WTC11 (cell line): Measurements from ENCODE around the gene RRP1.

Experiments used
- ATF2 ChIP-seq: sonication (generic); formaldehyde crosslinking; IDR thresholded peaks from 2 replicates; pipeline ENCODE4 v1.8.1; 2022; ENCODE audit warnings: low read depth, missing genetic modification reagents, borderline replicate concordance
- CBFB ChIP-seq: sonication (generic); formaldehyde crosslinking; IDR thresholded peaks from 2 replicates; pipeline ENCODE4 v1.8.1; 2022; ENCODE audit warnings: mild to moderate bottlenecking, low read depth, missing genetic modification reagents
- CTCF ChIP-seq: fragments of 200-600 bp; IDR thresholded peaks from 2 replicates; pipeline ENCODE4 v1.8.0; 2022; ENCODE audit warnings: antibody characterized with exemption
- ELF4 ChIP-seq: sonication (generic); formaldehyde crosslinking; IDR thresholded peaks from 2 replicates; pipeline ENCODE4 v1.8.1; 2022; ENCODE audit warnings: low read depth, mild to moderate bottlenecking, moderate library complexity, missing genetic modification reagents
- FOXP4 ChIP-seq: sonication (generic); formaldehyde crosslinking; IDR thresholded peaks from 2 replicates; pipeline ENCODE4 v1.8.0; 2022; ENCODE audit warnings: mild to moderate bottlenecking, missing genetic modification reagents
- JUN ChIP-seq: sonication (generic); formaldehyde crosslinking; IDR thresholded peaks from 2 replicates; pipeline ENCODE4 v1.8.0; 2023; ENCODE audit warnings: mild to moderate bottlenecking, missing genetic modification reagents
- MLX ChIP-seq: sonication (generic); formaldehyde crosslinking; IDR thresholded peaks from 2 replicates; pipeline ENCODE4 v1.8.1; 2023; ENCODE audit warnings: mild to moderate bottlenecking, missing genetic modification reagents, moderate library complexity
- NR2C2 ChIP-seq: sonication (generic); formaldehyde crosslinking; IDR thresholded peaks from 2 replicates; pipeline ENCODE4 v1.8.0; 2022; ENCODE audit warnings: mild to moderate bottlenecking, missing genetic modification reagents
- SMAD3 ChIP-seq: sonication (generic); formaldehyde crosslinking; IDR thresholded peaks from 2 replicates; pipeline ENCODE4 v1.8.0; 2022; ENCODE audit warnings: missing genetic modification reagents, mild to moderate bottlenecking, borderline replicate concordance
- SMAD4 ChIP-seq: sonication (generic); formaldehyde crosslinking; IDR thresholded peaks from 2 replicates; pipeline ENCODE4 v1.8.0; 2022; ENCODE audit warnings: mild to moderate bottlenecking, missing genetic modification reagents
- TEAD4 ChIP-seq: sonication (generic); formaldehyde crosslinking; IDR thresholded peaks from 2 replicates; pipeline ENCODE4 v1.8.0; 2022; ENCODE audit warnings: mild to moderate bottlenecking, missing genetic modification reagents
- ZBTB43 ChIP-seq: sonication (generic); formaldehyde crosslinking; IDR thresholded peaks from 2 replicates; pipeline ENCODE4 v1.8.1; 2023; ENCODE audit warnings: mild to moderate bottlenecking, missing genetic modification reagents
- ZNF263 ChIP-seq: sonication (generic); formaldehyde crosslinking; IDR thresholded peaks from 2 replicates; pipeline ENCODE4 v1.8.1; 2022; ENCODE audit warnings: low read depth, mild to moderate bottlenecking, moderate library complexity, missing genetic modification reagents

- TF ChIP-seq FOXP4 (CRISPR knock-in tag) (no peak), CTCF (no peak), SMAD4 (CRISPR knock-in tag) (no peak), JUN (CRISPR knock-in tag) (no peak), ATF2 (CRISPR knock-in tag) (no peak), MLX (CRISPR knock-in tag) (no peak), ELF4 (CRISPR knock-in tag) (no peak), TEAD4 (CRISPR knock-in tag) (no peak), SMAD3 (CRISPR knock-in tag) (no peak), ZNF263 (CRISPR knock-in tag) (no peak), CBFB (CRISPR knock-in tag) (no peak), ZBTB43 (no peak), NR2C2 (CRISPR knock-in tag) (no peak)
These were observed 4.9 kb downstream of the RRP1 start for GRCh38 chr21:43794311-43794710.
